Esophagus squamous epithelium (tissue), 5 donors: ENCODE results near the gene FAM156A. TPM values are rescaled to one million over a fixed set of nuclear protein-coding genes. Genes with fewer than 3 reads are reported as not detected.
"Not testable (repeated sequence)": the region's sequence is repeated elsewhere in the genome, so short reads cannot be mapped to it uniquely, and the experiment has no call there.

Experiments
- DNase-seq: peaks from one replicate; lab custom pipeline; 2025; lab: John Stamatoyannopoulos, UW
- H3K27ac ChIP-seq, 4 donors: fragments of 200-600 bp; sonication (generic); one replicate each; pipeline ENCODE4 v1.5.1; 2016 to 2019; ENCODE audit warnings: mild to moderate bottlenecking in 1 of 4
- H3K27me3 ChIP-seq, 4 donors: fragments of 200-600 bp; sonication (generic); 1 replicate in 3 of 4; 2 replicates in 1 of 4; pipeline versions ENCODE4 v1.5.1 to v1.6.0; 2017 to 2021; ENCODE audit warnings: antibody characterized with exemption in 1 of 4
- H3K36me3 ChIP-seq, 3 donors: fragments of 200-600 bp; sonication (generic); one replicate each; pipeline ENCODE4 v1.5.1; 2016 to 2019
- H3K4me1 ChIP-seq, 3 donors: fragments of 200-600 bp; sonication (generic); one replicate each; pipeline ENCODE4 v1.5.1; 2017 to 2019
- H3K4me3 ChIP-seq, 4 donors: fragments of 200-600 bp; sonication (generic); 1 replicate in 3 of 4; 2 replicates in 1 of 4; pipeline ENCODE4 v1.5.1; 2016 to 2019; ENCODE audit warnings: mild to moderate bottlenecking in 2 of 4, moderate library complexity in 1 of 4
- H3K9me3 ChIP-seq, 3 donors: fragments of 200-600 bp; sonication (generic); one replicate each; pipeline ENCODE4 v1.5.1; 2016 to 2019
- CTCF ChIP-seq, 6 experiments: fragments of 450-650 bp in 4 of 6; fragments of 200-600 bp in 2 of 6; sonication (generic) in 2 of 6; IDR thresholded peaks; one replicate each; pipeline ENCODE4 v1.5.1; 2016 to 2019; ENCODE audit warnings: antibody characterized with exemption in 6 of 6, mild to moderate bottlenecking in 4 of 6, moderate library complexity in 4 of 6
- POLR2A ChIP-seq, 4 donors: fragments of 450-650 bp; IDR thresholded peaks; one replicate each; pipeline ENCODE4 v1.6.1; 2017; ENCODE audit warnings: antibody characterized with exemption in 4 of 4, mild to moderate bottlenecking in 4 of 4, moderate library complexity in 3 of 4
- WGBS, 2 donors: methylation state at CpG; one replicate each; pipeline ENCODE4 v1.1.5; 2018; 5-methylcytosine and 5-hydroxymethylcytosine counted together
- intact Hi-C: fragments of 100-400 bp; cut with DNase I; formaldehyde crosslinking; loops from one replicate; pipeline ENCODE4 v1.15.0; 2022
- total RNA-seq, 4 donors: library from RNA; depleted of rRNA; stranded (reverse); fragments of >200 nt; gene quantifications; one replicate each; pipeline ENCODE4 v1.1.0, GENCODE V29; 2016
- donor health status: DM: yes; HTN: yes; CAD: no.

FAM156A gene
- total RNA-seq, 4 donors from 2014 or later, result 2.9 to 13.3 (median 9.7) TPM

GRCh38 chrX:52948265-52948664, 10.1 kb downstream of the FAM156A start:
- H3K36me3 ChIP-seq, H3K4me1 ChIP-seq, H3K9me3 ChIP-seq, H3K27me3 ChIP-seq, H3K4me3 ChIP-seq, intact Hi-C loops, H3K27ac ChIP-seq, DNase-seq: not testable (repeated sequence)
- no CpG with 5 or more reads among the region's 17 CpGs for WGBS, 2 donors

GRCh38 chrX:52947501-52947900, 10.8 kb downstream of the FAM156A start:
- H3K27me3 ChIP-seq, H3K4me1 ChIP-seq, H3K36me3 ChIP-seq, DNase-seq, H3K4me3 ChIP-seq, intact Hi-C loops, H3K27ac ChIP-seq, H3K9me3 ChIP-seq: not testable (repeated sequence)
- no CpG with 5 or more reads among the region's 16 CpGs for WGBS, 2 donors

GRCh38 chrX:52945838-52946494, 12.4 kb downstream of the FAM156A start:
- H3K4me3 ChIP-seq, H3K9me3 ChIP-seq, H3K27me3 ChIP-seq, H3K36me3 ChIP-seq, DNase-seq, H3K27ac ChIP-seq, intact Hi-C loops, H3K4me1 ChIP-seq: not testable (repeated sequence)
- WGBS, 2 donors, result no CpG with 5 or more reads among the region's 14 CpGs

GRCh38 chrX:52941728-52942127, 16.6 kb downstream of the FAM156A start:
- WGBS, 2 donors, result no CpG with 5 or more reads among the region's 10 CpGs
- intact Hi-C loops, result not testable (repeated sequence)

GRCh38 chrX:52940704-52941103, 17.6 kb downstream of the FAM156A start:
- H3K36me3 ChIP-seq, H3K27ac ChIP-seq, H3K27me3 ChIP-seq, H3K9me3 ChIP-seq, intact Hi-C loops, H3K4me1 ChIP-seq, DNase-seq, H3K4me3 ChIP-seq: not testable (repeated sequence)
- WGBS, 2 donors, result no CpG with 5 or more reads among the region's 4 CpGs

More at GRCh38 chrX:52941728-52942127, 16.6 kb downstream of the FAM156A start:
- DNase-seq, H3K4me3 ChIP-seq, H3K27ac ChIP-seq, H3K9me3 ChIP-seq, H3K36me3 ChIP-seq, H3K4me1 ChIP-seq, H3K27me3 ChIP-seq: not testable (repeated sequence)

GRCh38 chrX:52935470-52935784, 22.9 kb downstream of the FAM156A start:
- H3K4me1 ChIP-seq, H3K27me3 ChIP-seq, H3K9me3 ChIP-seq, DNase-seq, H3K36me3 ChIP-seq, intact Hi-C loops: not testable (repeated sequence)
- H3K4me3 ChIP-seq, result peak overlapping the region; percentile 47 to 80 (median 56)
- 1% methylated on average over 9 of the region's 10 CpGs; no CpG with 5 or more reads in 1 of the 2 donors for WGBS, 2 donors
- peak overlapping the region; percentile 91 to 98 (median 93) for H3K27ac ChIP-seq

GRCh38 chrX:52934704-52935469, 23.4 kb downstream of the FAM156A start:
- Histone ChIP-seq H3K36me3 (no peaks in the 10 kb centered on the region), H3K27ac (peak overlapping the region; percentile 91 to 98 (median 93)), H3K4me3 (peak overlapping the region; percentile 47 to 80 (median 56)), H3K9me3 (no peaks in the 10 kb centered on the region), H3K27me3 (no peaks in the 10 kb centered on the region), H3K4me1 (peaks cover 4 to 8% (median 5%) of the 10 kb centered on the region in 3 donors)
- TF ChIP-seq CTCF (IDR thresholded peaks at IDR 0.05), result peak; percentile 82 to 98 (median 94)
- peak in 3 of 4 donors; percentile 56 to 81 (median 73) for TF ChIP-seq POLR2A (IDR thresholded peaks at IDR 0.05)
- intact Hi-C loops, result no loop called here
- DNase-seq, result peak; percentile 89
- WGBS, 2 donors, result 0% methylated on average over 19 of the region's 61 CpGs; no CpG with 5 or more reads in 1 of the 2 donors

GRCh38 chrX:52933976-52934703, 24.2 kb downstream of the FAM156A start:
- H3K4me3 ChIP-seq, result peak overlapping the region; percentile 47 to 80 (median 56)
- intact Hi-C loops, result no loop called here
- 3 to 6% methylated on average over 20 to 26 of the region's 27 CpGs for WGBS, 2 donors

More at GRCh38 chrX:52933976-52934703, 24.2 kb downstream of the FAM156A start:
- no peak for DNase-seq
- Histone ChIP-seq H3K4me1 (peaks cover 4 to 8% (median 5%) of the 10 kb centered on the region in 3 donors), H3K27ac (peak overlapping the region; percentile 91 to 98 (median 93)), H3K9me3 (no peaks in the 10 kb centered on the region), H3K36me3 (no peaks in the 10 kb centered on the region), H3K27me3 (no peaks in the 10 kb centered on the region)
- TF ChIP-seq POLR2A (IDR thresholded peaks at IDR 0.05), result no peak
- no peak for TF ChIP-seq CTCF (IDR thresholded peaks at IDR 0.05)
